B cell (primary cell): ENCODE measurements around the gene MMS22L. TPM values are rescaled to one million over a fixed set of nuclear protein-coding genes. Genes with fewer than 3 reads are reported as not detected.

Source experiments
- ATAC-seq: fragments of 200-7000 bp; cut with Tn5 transposase; one replicate; pipeline ENCODE4 v1.10.0; 2021; ENCODE audit warnings: low read depth, mild to moderate bottlenecking, moderate number of reproducible peaks, moderate library complexity
- CTCF ChIA-PET: fragments of 350-600 bp; sonication (Branson Sonifier 250); formaldehyde crosslinking; loops from one replicate; lab custom pipeline; 2021; ENCODE audit warnings: antibody characterized with exemption, inconsistent platforms; lab: Charles Lee
- POLR2A ChIA-PET: fragments of 350-600 bp; sonication (Branson Sonifier 250); formaldehyde crosslinking; loops from one replicate; lab custom pipeline; 2021; ENCODE audit warnings: antibody characterized with exemption; lab: Charles Lee
- DNase-seq: peaks from one replicate; pipeline ENCODE4 v3.0.0; 2013
- H2AFZ ChIP-seq: 2 replicates; pipeline ENCODE4 v1.6.1; 2012; ENCODE audit warnings: mild to moderate bottlenecking, low read depth, low read length; ENCODE audit not compliant: insufficient read depth, poor library complexity, severe bottlenecking
- H3K27ac ChIP-seq, 2 donors: 1 replicate in 1 of 2; 2 replicates in 1 of 2; pipeline ENCODE4 v1.5.1; 2012 to 2013; ENCODE audit warnings: low read length in 2 of 2, mild to moderate bottlenecking in 2 of 2, moderate library complexity in 1 of 2
- H3K27me3 ChIP-seq, 4 experiments: fragments of 200-600 bp in 1 of 4; sonication (generic) in 1 of 4; replicated peaks in 1 of 4; 1 replicate in 2 of 4; 2 replicates in 2 of 4; pipeline versions ENCODE4 v1.6.1 to v1.7.0; 2013 to 2016; ENCODE audit warnings: low read length in 3 of 4, mild to moderate bottlenecking in 2 of 4, mixed read lengths in 1 of 4, moderate library complexity in 1 of 4; ENCODE audit not compliant: insufficient read depth in 4 of 4, control insufficient read depth in 3 of 4; ENCODE audit errors: control extremely low read depth in 1 of 4
- H3K36me3 ChIP-seq, 2 experiments: replicated peaks in 1 of 2; 1 replicate in 1 of 2; 2 replicates in 1 of 2; pipeline versions ENCODE4 v1.6.1 to v1.7.1; 2013; ENCODE audit warnings: low read length in 1 of 2; ENCODE audit not compliant: insufficient read depth in 2 of 2, control insufficient read depth in 1 of 2; ENCODE audit errors: control extremely low read depth in 1 of 2, extremely low read depth in 1 of 2
- H3K4me1 ChIP-seq, 2 donors: fragments of 200-600 bp in 1 of 2; sonication (generic) in 1 of 2; 1 replicate in 1 of 2; 2 replicates in 1 of 2; pipeline versions ENCODE4 v1.5.1 to v1.6.1; 2013 to 2017; ENCODE audit warnings: low read length in 2 of 2; ENCODE audit not compliant: control insufficient read depth in 2 of 2, insufficient read depth in 2 of 2
- H3K4me2 ChIP-seq: replicated peaks from 2 replicates; pipeline ENCODE3; 2012; ENCODE audit warnings: mild to moderate bottlenecking, low read depth, low read length; ENCODE audit not compliant: poor library complexity, severe bottlenecking
- H3K4me3 ChIP-seq, 5 experiments: fragments of 200-600 bp in 1 of 5; sonication (generic) in 1 of 5; 1 replicate in 3 of 5; 2 replicates in 2 of 5; pipeline versions ENCODE4 v1.5.1 to v1.7.0; 2011 to 2016; ENCODE audit warnings: low read length in 4 of 5, mild to moderate bottlenecking in 4 of 5, low read depth in 2 of 5, control low read depth in 1 of 5, moderate library complexity in 1 of 5; ENCODE audit not compliant: insufficient read depth in 1 of 5; ENCODE audit errors: control extremely low read depth in 1 of 5, extremely low read depth in 1 of 5
- H3K79me2 ChIP-seq: fragments of 200-600 bp; sonication (generic); one replicate; pipeline ENCODE4 v1.6.0; 2016; ENCODE audit warnings: low read length; ENCODE audit not compliant: control insufficient read depth, insufficient read depth
- H3K9ac ChIP-seq: fragments of 200-600 bp; sonication (generic); 2 replicates; pipeline ENCODE4 v1.6.1; 2017; ENCODE audit warnings: mild to moderate bottlenecking, low read length, moderate library complexity
- H3K9me3 ChIP-seq, 3 donors: one replicate each; pipeline versions ENCODE4 v1.6.1 to v1.7.1; 2013; ENCODE audit warnings: low read length in 2 of 3; ENCODE audit not compliant: control insufficient read depth in 2 of 3, insufficient read depth in 1 of 3; ENCODE audit errors: control extremely low read depth in 1 of 3
- H4K20me1 ChIP-seq: 2 replicates; pipeline ENCODE4 v1.6.0; 2012; ENCODE audit warnings: mild to moderate bottlenecking, low read length; ENCODE audit not compliant: insufficient read depth, control insufficient read depth, poor library complexity, severe bottlenecking
- H3K27ac Mint-ChIP-seq: one replicate; pipeline ENCODE4 v1.8.0; 2021; ENCODE audit warnings: mixed read lengths
- H3K27me3 Mint-ChIP-seq: one replicate; pipeline ENCODE4 v1.8.0; 2021; ENCODE audit warnings: mixed read lengths
- H3K4me1 Mint-ChIP-seq: one replicate; pipeline ENCODE4 v1.8.0; 2021; ENCODE audit warnings: mixed read lengths
- H3K4me3 Mint-ChIP-seq: one replicate; pipeline ENCODE4 v1.8.0; 2021; ENCODE audit warnings: mixed read lengths
- H3K9me3 Mint-ChIP-seq: one replicate; pipeline ENCODE4 v1.8.0; 2022; ENCODE audit warnings: mixed read lengths; ENCODE audit not compliant: insufficient read depth
- CTCF ChIP-seq: fragments of 200-600 bp; IDR thresholded peaks from one replicate; pipeline ENCODE4 v1.8.0; 2022; ENCODE audit warnings: antibody characterized with exemption, mild to moderate bottlenecking
- EZH2 ChIP-seq: IDR thresholded peaks from 2 replicates; pipeline ENCODE4 v1.6.1; 2012; ENCODE audit warnings: borderline replicate concordance, low read depth, mild to moderate bottlenecking, moderate library complexity, low read length; ENCODE audit not compliant: insufficient read depth, poor library complexity, severe bottlenecking
- WGBS: methylation state at CpG from one replicate; pipeline ENCODE4 v1.1.5; 2013; ENCODE audit warnings: missing lambda C conversion rate; ENCODE audit not compliant: insufficient coverage; 5-methylcytosine and 5-hydroxymethylcytosine counted together
- intact Hi-C: fragments of 100-400 bp; cut with micrococcal nuclease; formaldehyde crosslinking; loops from one replicate; pipeline ENCODE4 v1.10.0; 2022
- polyA plus RNA-seq: library from polyadenylated mRNA; depleted of rRNA; stranded (reverse); fragments of >200 nt; gene quantifications from 2 replicates; pipeline ENCODE4 v1.2.3, GENCODE V29; 2012
- total RNA-seq, 2 donors: library from RNA; stranded (reverse); fragments of 120-200 nt in 1 of 2; gene quantifications; 1 replicate in 1 of 2; 2 replicates in 1 of 2; pipeline versions ENCODE4 v1.2.3 to v1.2.4, GENCODE V29; 2013 to 2022

MMS22L gene
- total and polyA plus RNA-seq, 2 donors (not counting 1 experiment from before 2014, with no cell fraction given): 3.2 to 20.5 TPM

- Histone ChIP-seq H3K4me2 (no peak overlapping the region), H3K9me3 (no peaks in the 10 kb centered on the region), H3K27me3 (no peaks in the 10 kb centered on the region), H3K79me2 (no peaks in the 10 kb centered on the region), H2AFZ (no peak overlapping the region), H4K20me1 (no peaks in the 10 kb centered on the region), H3K4me1 (no peaks in the 10 kb centered on the region), H3K9ac (no peak overlapping the region), H3K27ac (no peak overlapping the region), H3K4me3 (no peak overlapping the region), H3K36me3 (peaks cover 0 to 3% of the 10 kb centered on the region in 2 experiments)
- CTCF ChIA-PET: interaction anchor here (1.4 kb wide), 1 partner anchor 11 kb away, joined by 5 read pairs; no protein-coding TSS in a partner anchor
- no CpG with 5 or more reads among the region's 4 CpGs for whole genome bisulfite sequencing
- Mint-ChIP-seq H3K27me3 (no peaks in the 10 kb centered on the region), H3K4me1 (no peaks in the 10 kb centered on the region), H3K27ac (no peak overlapping the region), H3K9me3 (no peaks in the 10 kb centered on the region), H3K4me3 (no peak overlapping the region)
- POLR2A ChIA-PET: no interaction called here
- DNase-seq: no peak
- ATAC-seq: no peak
- intact Hi-C loops: no loop called here
- no peak for TF ChIP-seq EZH2
- TF ChIP-seq CTCF: no peak
Measured at GRCh38 chr6:97175806-97176205, 107.2 kb downstream of the MMS22L start.

- H3K4me1 ChIP-seq: no peaks in the 10 kb centered on the region
- H3K9ac ChIP-seq: no peak overlapping the region
- 100% methylated on average over 2 of the region's 2 CpGs for WGBS
- H3K4me3 ChIP-seq: no peak overlapping the region
- no peaks in the 10 kb centered on the region for H3K79me2 ChIP-seq
- no peak overlapping the region for H3K27ac ChIP-seq
- H3K4me2 ChIP-seq: no peak overlapping the region
- H3K4me1 Mint-ChIP-seq: no peaks in the 10 kb centered on the region
- H3K27ac Mint-ChIP-seq: no peak overlapping the region
- CTCF ChIA-PET: interaction anchor here (1.4 kb wide), 1 partner anchor 12 kb away, joined by 5 read pairs; no protein-coding TSS in a partner anchor
- no peaks in the 10 kb centered on the region for H3K9me3 Mint-ChIP-seq
- no peak for ATAC-seq
- no peak overlapping the region for H2AFZ ChIP-seq
- TF ChIP-seq EZH2 (no peak), CTCF (no peak)
- no peaks in the 10 kb centered on the region for H3K9me3 ChIP-seq
- no peaks in the 10 kb centered on the region for H3K27me3 ChIP-seq
- no peaks in the 10 kb centered on the region for H4K20me1 ChIP-seq
- POLR2A ChIA-PET: no interaction called here
- no peak overlapping the region for H3K4me3 Mint-ChIP-seq
- peaks cover 0 to 3% of the 10 kb centered on the region in 2 experiments for H3K36me3 ChIP-seq
- intact Hi-C loops: no loop called here
- no peaks in the 10 kb centered on the region for H3K27me3 Mint-ChIP-seq
- DNase-seq: no peak
Measured at GRCh38 chr6:97174471-97174870, 108.5 kb downstream of the MMS22L start.
